ENCODE measurements around the gene ADGRL3. TPM values are rescaled to one million over a fixed set of nuclear protein-coding genes. Genes with fewer than 3 reads are reported as not detected.
A peak's percentile ranks its signal among the peaks of the same experiment; 100 is the strongest.
"Not testable (repeated sequence)": the region's sequence is repeated elsewhere in the genome, so short reads cannot be mapped to it uniquely, and the experiment has no call there.

Gene ADGRL3
- total RNA-seq, 1 experiment from 2014 or later: 1.0 TPM

DNA sequence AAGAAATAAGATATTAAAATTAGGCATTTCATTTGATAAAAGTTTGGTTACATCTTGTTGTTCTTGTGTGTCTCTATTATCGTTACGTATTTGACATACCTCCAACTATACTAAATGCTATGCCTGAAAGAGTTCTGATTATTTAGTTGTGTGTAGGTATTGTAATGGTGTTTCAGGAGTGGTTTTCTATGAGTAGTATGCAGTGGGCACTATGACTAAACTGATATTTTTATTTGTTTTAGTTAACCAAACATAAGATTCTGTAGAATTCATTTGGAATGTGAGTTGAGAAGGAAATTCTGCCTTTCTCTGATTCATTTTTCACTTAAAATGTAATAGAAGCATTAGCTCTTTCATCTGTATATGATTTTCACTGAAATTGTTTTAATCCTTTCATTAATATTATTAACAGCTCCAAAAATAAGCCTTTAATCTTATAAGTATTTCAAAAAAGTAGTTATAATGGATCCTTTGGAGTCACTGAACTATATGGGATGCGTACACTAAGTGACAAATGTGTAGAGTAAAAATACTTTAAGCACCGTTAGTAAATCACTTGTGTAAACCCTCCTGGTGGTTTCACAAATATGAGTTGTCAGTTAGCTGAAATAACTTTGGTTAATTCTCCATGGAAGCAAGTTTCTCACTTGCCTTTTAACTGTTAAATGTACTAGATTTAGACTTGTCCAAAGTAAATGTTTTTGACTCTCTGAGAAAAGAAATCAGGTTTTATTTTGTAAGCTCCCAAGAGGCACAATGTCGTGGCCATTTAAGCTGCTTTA lies 388.7 kb downstream of the ADGRL3 start:
- in situ Hi-C loops (cut with HindIII; ENCODE audit: low pct_unique_long_range_greater_than_20kb, low sequenced_read_pairs): no loop called here

DNA sequence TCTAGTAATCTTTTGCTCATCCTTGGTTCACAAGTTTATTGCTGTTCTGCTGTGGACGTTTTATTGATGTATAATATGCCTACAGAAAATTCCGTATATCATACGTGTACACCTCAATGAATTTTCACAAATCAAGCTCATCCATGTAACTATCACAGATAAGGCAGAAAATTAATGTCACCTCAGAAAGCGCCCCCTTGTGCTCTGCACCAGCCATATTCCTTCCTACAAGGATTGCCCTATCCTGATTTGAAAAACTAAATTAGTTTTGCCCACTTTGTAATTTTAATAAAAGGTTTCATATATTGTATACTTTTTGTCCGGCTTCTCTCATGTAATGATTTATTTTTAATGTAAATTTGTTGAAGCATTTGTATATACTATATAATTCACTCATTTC lies 390.8 kb downstream of the ADGRL3 start:
- in situ Hi-C loops (cut with HindIII; ENCODE audit: low pct_unique_long_range_greater_than_20kb, low sequenced_read_pairs): no loop called here

More for the DNA sequence above, 388.7 kb downstream of the ADGRL3 start:
- DNase-seq (ENCODE audit: low read depth, low spot score): no peak

DNA sequence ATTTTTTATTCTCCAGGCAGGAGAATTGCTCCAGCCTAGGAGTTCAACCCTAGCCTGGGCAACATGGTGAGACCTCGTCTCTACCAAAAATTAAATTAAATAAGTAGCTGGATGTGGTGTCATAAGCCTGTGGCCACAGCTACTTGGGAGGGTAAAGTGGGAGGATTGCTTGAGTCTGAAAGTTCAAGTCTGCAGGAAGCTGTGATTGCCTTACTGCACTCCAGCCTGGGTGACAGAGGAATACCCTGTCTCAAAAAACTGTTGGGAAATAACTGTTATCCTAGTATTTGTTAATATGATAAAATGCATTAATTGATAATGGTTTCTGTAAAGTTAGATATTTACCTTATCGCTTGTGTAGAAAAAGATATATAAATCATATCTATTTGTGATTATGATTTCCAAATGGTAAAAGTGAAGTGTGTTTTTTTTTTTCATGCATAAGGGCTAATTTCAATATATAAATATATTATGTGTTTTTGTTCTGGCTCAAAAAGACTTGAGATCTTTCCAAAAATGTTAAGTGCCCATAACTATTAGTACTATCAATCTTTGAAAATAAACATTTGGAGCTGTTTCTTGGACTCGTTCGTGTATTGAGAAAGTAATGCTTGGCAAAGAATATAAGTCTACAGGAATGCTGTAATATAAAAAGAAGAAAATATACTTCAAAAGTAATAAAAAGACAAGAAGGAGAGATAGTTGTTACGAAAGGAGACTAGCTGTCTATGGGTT lies 396.6 kb downstream of the ADGRL3 start:
- in situ Hi-C loops (cut with HindIII; ENCODE audit: low pct_unique_long_range_greater_than_20kb, low sequenced_read_pairs): no loop called here
- no peak for DNase-seq (ENCODE audit: low read depth, low spot score)

More for the DNA sequence above, 390.8 kb downstream of the ADGRL3 start:
- peak; percentile 6 for DNase-seq (ENCODE audit: low read depth, low spot score)

DNA sequence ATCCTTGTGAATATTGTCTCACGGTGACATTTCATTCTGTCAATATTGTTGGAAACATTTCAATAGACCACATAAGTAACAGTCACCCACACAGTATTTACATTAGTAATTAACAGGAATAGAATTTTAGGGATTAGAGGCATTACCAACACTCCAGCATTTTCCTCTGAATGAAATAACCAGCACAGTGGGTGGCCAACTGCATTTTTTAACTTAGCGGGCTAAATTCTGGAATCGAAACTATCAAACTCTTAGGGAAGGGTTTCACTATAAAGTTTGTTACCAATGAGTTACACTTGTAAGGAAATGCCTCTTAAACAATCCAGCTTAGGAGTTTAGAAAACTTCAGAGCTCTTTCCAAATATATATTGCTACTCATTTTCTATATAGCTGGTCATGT lies 403.0 kb downstream of the ADGRL3 start:
- in situ Hi-C loops (cut with HindIII; ENCODE audit: low pct_unique_long_range_greater_than_20kb, low sequenced_read_pairs): no loop called here
- DNase-seq (ENCODE audit: low read depth, low spot score): no peak

DNA sequence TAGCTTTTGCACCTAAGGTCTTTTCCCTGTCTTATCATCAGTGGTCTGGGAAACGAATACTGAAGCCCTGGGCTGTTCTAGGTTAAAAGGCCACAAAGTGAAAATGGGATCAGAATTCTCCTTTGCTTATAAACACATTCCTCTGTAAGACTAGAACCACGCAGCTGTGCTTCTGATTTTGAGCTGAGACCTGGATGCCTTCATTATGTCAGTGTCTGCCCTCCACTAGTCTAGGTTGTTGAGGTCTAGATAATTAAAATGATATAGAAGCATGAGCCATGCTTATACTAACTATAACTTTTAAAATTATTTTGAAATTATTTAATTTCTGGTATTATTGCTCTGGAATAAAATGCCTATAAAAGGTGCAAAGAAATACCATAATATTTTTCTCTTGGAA lies 403.9 kb downstream of the ADGRL3 start:
- in situ Hi-C loops (cut with HindIII; ENCODE audit: low pct_unique_long_range_greater_than_20kb, low sequenced_read_pairs): no loop called here
- DNase-seq (ENCODE audit: low read depth, low spot score): no peak

DNA sequence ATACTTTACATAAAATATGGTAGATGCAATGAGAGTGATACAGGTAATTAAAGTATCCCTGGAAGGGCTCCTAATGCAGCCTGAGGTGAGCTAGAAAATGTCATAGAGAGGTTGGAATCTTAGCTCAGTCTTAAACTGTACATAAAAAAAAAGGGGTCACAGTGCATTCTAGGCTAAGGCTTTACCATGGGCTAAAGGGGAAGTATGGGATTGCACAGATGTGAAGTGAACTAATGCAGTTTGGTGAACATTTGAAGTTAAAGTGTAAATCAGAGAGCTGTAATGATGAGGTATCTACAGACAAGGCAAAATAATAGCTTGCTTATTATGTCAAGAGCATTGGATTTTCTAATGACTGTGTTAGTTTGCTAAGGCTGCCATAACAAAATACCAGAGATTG lies 405.9 kb downstream of the ADGRL3 start:
- in situ Hi-C loops (cut with HindIII; ENCODE audit: low pct_unique_long_range_greater_than_20kb, low sequenced_read_pairs): no loop called here

DNA sequence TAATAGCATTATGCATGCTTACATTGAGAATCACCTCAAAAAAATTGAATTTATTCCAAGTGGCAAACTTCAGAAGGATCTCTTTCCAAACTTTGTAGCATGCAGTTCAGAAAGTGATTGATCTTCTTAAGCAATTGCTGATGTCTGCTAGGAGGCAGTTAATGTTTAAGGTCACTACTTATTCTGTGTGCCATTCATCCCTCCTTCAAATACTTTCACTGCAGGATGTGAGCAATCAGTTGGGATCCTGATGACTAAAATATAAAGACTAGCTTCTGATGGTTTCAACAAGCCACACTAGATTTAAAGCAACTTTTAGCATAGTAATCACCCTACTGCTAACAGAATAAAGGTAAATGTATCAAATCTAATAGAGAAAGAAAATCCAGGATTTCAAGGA lies 414.1 kb downstream of the ADGRL3 start:
- in situ Hi-C loops (cut with HindIII; ENCODE audit: low pct_unique_long_range_greater_than_20kb, low sequenced_read_pairs): no loop called here
- no peak for DNase-seq (ENCODE audit: low read depth, low spot score)

More for the DNA sequence above, 405.9 kb downstream of the ADGRL3 start:
- no peak for DNase-seq (ENCODE audit: low read depth, low spot score)

DNA sequence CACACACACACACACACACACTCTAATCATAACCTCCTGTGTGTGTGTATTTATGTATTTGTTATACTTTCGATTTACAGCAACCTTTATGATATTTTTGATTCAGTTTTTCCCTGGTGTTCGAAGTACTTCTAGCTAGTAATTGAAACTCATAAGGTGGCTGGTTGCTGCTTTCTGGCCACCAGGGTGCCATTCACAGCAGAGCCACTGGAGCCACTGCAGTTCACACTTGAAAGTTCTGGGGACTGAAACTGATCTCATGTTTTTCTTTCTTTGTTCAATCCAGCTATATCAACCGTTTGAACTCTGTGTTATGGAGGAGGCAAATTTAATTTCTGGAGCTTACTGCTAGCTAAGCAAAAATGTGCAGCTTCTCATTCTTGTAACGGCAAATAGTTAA lies 419.4 kb downstream of the ADGRL3 start:
- in situ Hi-C loops (cut with HindIII; ENCODE audit: low pct_unique_long_range_greater_than_20kb, low sequenced_read_pairs): no loop called here
- DNase-seq (ENCODE audit: low read depth, low spot score): peak; percentile 2

DNA sequence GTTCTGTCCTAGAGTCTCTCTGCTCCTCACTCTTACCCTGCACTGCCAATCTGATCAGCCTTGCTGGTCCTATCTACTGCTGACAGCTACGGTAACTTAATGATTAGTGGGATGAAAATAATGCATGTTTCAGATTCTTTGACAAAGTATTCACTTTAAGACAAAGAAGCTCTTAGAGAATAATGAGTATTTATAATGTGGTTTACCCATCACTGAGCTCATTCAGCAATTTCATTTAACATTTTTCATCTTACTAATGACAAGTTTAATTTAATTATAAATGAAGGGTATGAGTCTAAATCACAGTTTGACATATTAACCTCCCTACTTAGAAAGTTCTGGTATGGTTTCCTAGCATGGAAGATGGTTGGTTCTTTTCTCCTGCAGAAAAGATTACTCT lies 428.2 kb downstream of the ADGRL3 start:
- DNase-seq (ENCODE audit: low read depth, low spot score): no peak
- in situ Hi-C loops (cut with HindIII; ENCODE audit: low pct_unique_long_range_greater_than_20kb, low sequenced_read_pairs): no loop called here

DNA sequence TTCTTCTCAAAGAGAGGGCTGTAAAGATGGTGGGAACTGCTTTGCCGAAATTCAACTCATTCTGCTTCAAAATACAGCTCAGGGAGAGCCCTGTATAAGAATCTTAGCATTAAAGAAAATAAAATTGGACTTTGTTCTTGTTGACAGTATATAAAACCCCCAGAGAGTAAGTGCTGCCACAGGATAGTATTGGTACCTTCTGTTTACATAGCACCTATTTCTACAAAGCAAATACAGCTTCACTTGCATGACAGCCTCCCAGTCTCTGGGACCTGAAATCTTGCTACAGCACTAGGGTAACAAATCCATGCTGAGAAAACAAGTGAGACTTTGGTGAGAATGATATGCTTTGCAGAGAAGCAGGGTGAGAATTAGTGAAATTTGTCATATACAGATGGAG lies 428.6 kb downstream of the ADGRL3 start:
- no peak for DNase-seq (ENCODE audit: low read depth, low spot score)
- in situ Hi-C loops (cut with HindIII; ENCODE audit: low pct_unique_long_range_greater_than_20kb, low sequenced_read_pairs): no loop called here

DNA sequence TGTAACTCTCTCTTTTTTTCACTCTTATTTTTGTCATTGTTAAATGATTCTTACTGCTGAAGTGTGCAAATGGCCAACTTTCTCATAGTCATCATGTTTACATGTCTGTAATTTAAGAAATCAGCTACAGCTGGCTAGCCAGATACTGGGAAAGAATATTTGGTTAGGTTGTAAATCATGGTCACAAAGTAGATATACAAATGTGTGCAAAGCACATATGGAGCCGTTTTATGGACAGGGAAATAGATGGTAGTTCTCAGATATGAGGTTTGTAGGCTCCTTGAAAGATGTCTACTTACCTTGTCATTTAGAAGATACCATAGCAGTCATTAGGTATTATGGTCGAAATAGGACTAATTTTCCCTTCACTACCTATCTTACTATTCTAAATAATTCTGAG lies 430.4 kb downstream of the ADGRL3 start:
- no peak for DNase-seq (ENCODE audit: low read depth, low spot score)
- in situ Hi-C loops (cut with HindIII; ENCODE audit: low pct_unique_long_range_greater_than_20kb, low sequenced_read_pairs): no loop called here

DNA sequence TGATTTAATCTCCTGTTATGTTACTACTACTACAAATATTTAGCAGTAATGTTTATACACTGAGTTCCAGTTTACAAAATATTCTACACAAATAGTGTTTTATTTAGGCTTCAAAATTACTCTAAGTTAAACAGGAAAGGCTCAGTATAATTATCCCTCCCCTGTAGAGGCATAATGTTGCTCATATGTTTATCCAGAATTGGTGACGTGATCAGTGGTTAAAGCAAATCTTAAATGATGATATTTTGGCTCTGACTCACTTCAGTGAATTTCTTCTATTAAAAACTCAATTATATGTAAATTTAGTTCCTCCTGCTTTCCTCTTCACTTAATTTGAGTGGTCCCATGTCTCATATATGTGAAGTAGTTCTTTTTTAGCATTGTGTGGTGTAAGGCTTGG lies 438.5 kb downstream of the ADGRL3 start:
- in situ Hi-C loops (cut with HindIII; ENCODE audit: low pct_unique_long_range_greater_than_20kb, low sequenced_read_pairs): no loop called here
- DNase-seq (ENCODE audit: low read depth, low spot score): no peak

DNA sequence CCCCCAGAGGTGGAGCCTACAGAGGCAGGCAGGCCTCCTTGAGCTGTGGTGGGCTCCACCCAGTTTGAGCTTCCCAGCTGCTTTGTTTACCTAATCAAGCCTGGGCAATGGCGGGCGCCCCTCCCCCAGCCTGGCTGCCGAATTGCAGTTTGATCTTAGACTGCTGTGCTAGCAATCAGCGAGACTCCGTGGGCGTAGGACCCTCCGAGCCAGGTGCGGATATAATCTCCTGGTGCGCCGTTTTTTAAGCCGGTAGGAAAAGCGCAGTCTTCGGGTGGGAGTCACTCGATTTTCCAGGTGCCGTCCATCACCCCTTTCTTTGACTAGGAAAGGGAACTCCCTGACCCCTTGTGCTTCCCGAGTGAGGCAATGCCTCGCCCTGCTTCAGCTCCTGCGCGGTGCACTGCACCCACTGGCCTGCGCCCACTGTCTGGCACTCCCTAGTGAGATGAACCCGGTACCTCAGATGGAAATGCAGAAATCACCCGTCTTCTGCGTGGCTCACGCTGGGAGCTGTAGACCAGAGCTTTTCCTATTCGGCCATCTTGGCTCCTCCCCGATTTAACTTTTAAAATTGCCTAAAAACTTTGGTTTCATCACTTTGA lies 446.7 kb downstream of the ADGRL3 start:
- in situ Hi-C loops (cut with HindIII; ENCODE audit: low pct_unique_long_range_greater_than_20kb, low sequenced_read_pairs); DNase-seq (ENCODE audit: low read depth, low spot score): not testable (repeated sequence)

DNA sequence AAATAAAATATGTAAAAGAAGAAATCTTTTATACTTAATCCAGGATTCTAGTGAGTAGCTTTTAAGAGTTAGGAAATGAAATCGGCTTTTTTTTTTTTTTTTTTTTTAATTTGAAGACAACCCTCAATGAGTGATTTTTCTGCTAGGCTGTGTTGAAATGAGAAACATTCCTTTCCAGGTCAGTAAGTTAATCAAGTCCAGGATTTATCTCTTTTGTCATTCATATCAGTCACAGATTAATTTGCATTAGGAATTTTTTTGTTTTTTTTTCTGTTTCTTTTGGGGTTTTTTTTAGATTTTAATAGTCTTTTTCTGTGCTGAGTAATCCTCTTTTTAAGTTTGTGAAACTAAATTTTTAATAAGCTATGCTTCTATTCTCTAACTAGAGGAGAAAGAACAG lies 448.1 kb downstream of the ADGRL3 start:
- in situ Hi-C loops (cut with HindIII; ENCODE audit: low pct_unique_long_range_greater_than_20kb, low sequenced_read_pairs): no loop called here
- DNase-seq (ENCODE audit: low read depth, low spot score): no peak

DNA sequence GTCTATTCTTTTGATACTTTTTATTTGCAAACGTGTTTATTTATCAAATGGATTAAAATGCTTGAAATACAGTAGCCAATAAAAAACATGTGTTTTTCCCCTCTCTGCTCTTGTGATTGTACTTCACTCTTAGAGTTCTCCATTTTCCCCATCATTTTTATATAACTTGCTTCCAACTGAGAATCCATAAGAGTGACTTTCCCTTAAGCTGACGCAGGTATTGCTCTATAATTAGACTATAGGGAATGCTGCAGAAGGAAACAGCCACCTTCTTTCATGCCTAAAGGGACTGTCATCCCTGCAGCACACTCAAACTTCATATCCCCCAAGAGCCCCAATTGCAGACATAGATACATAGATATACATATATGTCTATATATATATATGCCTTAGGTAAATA lies 456.9 kb downstream of the ADGRL3 start:
- no peak for DNase-seq (ENCODE audit: low read depth, low spot score)
- in situ Hi-C loops (cut with HindIII; ENCODE audit: low pct_unique_long_range_greater_than_20kb, low sequenced_read_pairs): no loop called here

DNA sequence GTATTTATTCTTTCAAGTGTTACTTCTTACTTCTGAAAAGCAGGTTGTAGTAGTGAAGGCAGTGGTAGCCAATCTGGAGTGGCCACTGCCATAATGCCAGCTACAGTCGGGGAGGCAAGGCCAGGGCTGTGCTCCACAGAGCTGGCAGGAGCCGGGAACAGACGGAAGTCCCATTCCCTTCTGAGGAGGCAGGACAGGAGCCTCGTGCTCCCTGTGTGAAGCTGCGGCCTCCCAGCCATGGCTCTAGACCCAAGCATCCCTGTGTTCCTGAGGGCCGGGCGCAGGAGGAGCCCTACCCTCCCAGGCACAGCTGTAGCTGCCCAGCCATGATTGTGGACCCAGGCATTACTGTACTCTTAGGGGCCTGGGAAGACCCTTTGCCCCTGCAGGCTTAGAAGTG lies 461.8 kb downstream of the ADGRL3 start:
- DNase-seq (ENCODE audit: low read depth, low spot score): no peak
- in situ Hi-C loops (cut with HindIII; ENCODE audit: low pct_unique_long_range_greater_than_20kb, low sequenced_read_pairs): no loop called here

DNA sequence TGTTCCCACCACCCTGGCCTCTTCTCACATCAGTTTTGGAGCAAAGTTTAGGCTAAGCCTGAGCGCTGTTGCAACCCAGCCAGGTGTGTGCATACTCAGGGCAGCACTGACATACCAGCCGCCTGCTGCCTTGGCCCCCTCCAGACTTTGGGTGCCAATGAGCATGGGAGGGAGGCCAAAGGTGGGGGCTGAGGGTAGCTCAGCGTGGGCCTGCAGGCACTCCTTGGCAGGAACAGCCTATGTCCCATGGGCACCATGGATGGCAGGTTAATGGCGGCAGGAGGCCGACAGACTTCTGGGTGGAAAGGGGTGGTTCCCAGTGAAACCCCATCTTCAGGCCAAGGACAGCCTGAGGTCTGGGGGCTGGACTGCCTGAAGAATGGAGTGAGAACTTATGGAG lies 462.2 kb downstream of the ADGRL3 start:
- in situ Hi-C loops (cut with HindIII; ENCODE audit: low pct_unique_long_range_greater_than_20kb, low sequenced_read_pairs): no loop called here
- no peak for DNase-seq (ENCODE audit: low read depth, low spot score)

DNA sequence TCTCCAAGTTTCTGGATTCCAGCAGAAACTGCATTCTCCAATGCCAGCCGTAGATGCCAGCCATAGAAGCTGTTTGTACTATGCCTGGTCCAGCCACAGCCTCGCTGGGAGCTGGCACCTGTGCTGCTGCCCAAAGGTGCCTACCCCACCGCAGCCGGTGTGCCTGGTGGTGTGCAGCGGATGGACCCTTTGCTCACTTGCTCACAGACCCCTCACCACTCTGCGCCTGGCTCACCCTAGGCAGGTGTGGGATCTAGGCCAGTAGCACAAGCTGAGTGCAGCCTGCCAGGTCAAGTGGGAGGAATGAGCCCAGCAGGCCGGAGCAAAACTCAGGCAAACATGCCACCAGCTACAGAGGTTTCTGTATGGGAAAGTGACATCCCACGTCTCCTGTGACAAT lies 463.2 kb downstream of the ADGRL3 start:
- in situ Hi-C loops (cut with HindIII; ENCODE audit: low pct_unique_long_range_greater_than_20kb, low sequenced_read_pairs): no loop called here
- DNase-seq (ENCODE audit: low read depth, low spot score): no peak

DNA sequence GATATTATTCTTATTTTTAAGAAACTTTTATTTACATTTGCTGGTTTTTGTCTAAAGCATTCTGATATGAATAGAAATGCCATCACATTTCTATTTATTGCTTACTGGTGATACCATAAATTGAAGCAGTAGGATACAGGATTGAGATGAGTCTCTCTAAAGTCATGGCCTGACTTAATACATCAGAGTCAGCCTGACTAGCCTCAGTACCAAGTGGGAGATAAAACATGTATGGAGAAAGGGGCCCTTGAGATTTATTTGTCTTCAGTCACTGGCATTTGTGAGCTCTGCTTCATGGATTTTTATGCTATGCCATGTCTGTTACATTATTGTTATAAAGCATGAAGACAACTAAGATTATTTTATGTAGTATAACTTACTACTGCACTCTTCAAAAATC lies 465.5 kb downstream of the ADGRL3 start:
- in situ Hi-C loops (cut with HindIII; ENCODE audit: low pct_unique_long_range_greater_than_20kb, low sequenced_read_pairs): no loop called here
- no peak for DNase-seq (ENCODE audit: low read depth, low spot score)
